HepG2 (cell line): ENCODE results near the gene TMEM39B. TPM values are rescaled to one million over a fixed set of nuclear protein-coding genes. Genes with fewer than 3 reads are reported as not detected.

ENCODE experiments used
- CEBPG ChIP-seq: IDR thresholded peaks from 2 replicates; pipeline ENCODE4 v1.6.1; 2016
- CREB3 ChIP-seq: sonication (generic); formaldehyde crosslinking; IDR thresholded peaks from 2 replicates; pipeline ENCODE4 v1.5.0; 2020; ENCODE audit warnings: missing genetic modification reagents
- HNF1B ChIP-seq: sonication (generic); formaldehyde crosslinking; IDR thresholded peaks from 2 replicates; pipeline ENCODE4 v1.5.1; 2020; ENCODE audit warnings: mild to moderate bottlenecking, moderate library complexity, missing genetic modification reagents
- IRF1 ChIP-seq: sonication (generic); formaldehyde crosslinking; IDR thresholded peaks from 2 replicates; pipeline ENCODE4 v1.4.0; 2020; ENCODE audit warnings: low read depth, mild to moderate bottlenecking, missing genetic modification reagents
- NFATC3 ChIP-seq: sonication (generic); formaldehyde crosslinking; IDR thresholded peaks from 2 replicates; pipeline ENCODE4 v1.5.1; 2020; ENCODE audit warnings: mild to moderate bottlenecking, missing genetic modification reagents
- NFYC ChIP-seq: IDR thresholded peaks from 2 replicates; pipeline ENCODE4 v1.6.1; 2016; ENCODE audit warnings: missing genetic modification reagents, missing compliant biosample characterization
- NR1H2 ChIP-seq: sonication (generic); formaldehyde crosslinking; IDR thresholded peaks from 2 replicates; pipeline ENCODE4 v1.8.1; 2022; ENCODE audit warnings: low read depth, missing genetic modification reagents, borderline replicate concordance
- PITX1 ChIP-seq: sonication (generic); formaldehyde crosslinking; IDR thresholded peaks from 2 replicates; pipeline ENCODE4 v1.5.1; 2020; ENCODE audit warnings: mild to moderate bottlenecking, missing genetic modification reagents
- POLR2AphosphoS5 ChIP-seq: IDR thresholded peaks from 2 replicates; pipeline ENCODE4 v1.6.1; 2012; ENCODE audit warnings: low read depth, low read length
- PRDM10 ChIP-seq: sonication (generic); formaldehyde crosslinking; IDR thresholded peaks from 2 replicates; pipeline ENCODE4 v1.4.0; 2020; ENCODE audit warnings: low read depth, missing genetic modification reagents
- ZBTB21 ChIP-seq: sonication (generic); formaldehyde crosslinking; IDR thresholded peaks from 2 replicates; pipeline ENCODE4 v1.4.0; 2020; ENCODE audit warnings: missing genetic modification reagents
- ZNF124 ChIP-seq: sonication (generic); formaldehyde crosslinking; IDR thresholded peaks from 2 replicates; pipeline ENCODE4 v1.4.0; 2020; ENCODE audit warnings: missing genetic modification reagents
- ZNF207 ChIP-seq: fragments of 450-650 bp; IDR thresholded peaks from 2 replicates; pipeline ENCODE4 v1.6.1; 2016; ENCODE audit warnings: antibody characterized with exemption, borderline replicate concordance
- ZNF354B ChIP-seq: sonication (generic); formaldehyde crosslinking; IDR thresholded peaks from 2 replicates; pipeline ENCODE4 v1.8.0; 2022; ENCODE audit warnings: mild to moderate bottlenecking, missing genetic modification reagents
- ZNF672 ChIP-seq: sonication (generic); formaldehyde crosslinking; IDR thresholded peaks from 2 replicates; pipeline ENCODE4 v1.8.1; 2022; ENCODE audit warnings: missing genetic modification reagents
- ZNF737 ChIP-seq: sonication (generic); formaldehyde crosslinking; IDR thresholded peaks from 2 replicates; pipeline ENCODE4 v1.5.0; 2020; ENCODE audit warnings: missing genetic modification reagents, mild to moderate bottlenecking, borderline replicate concordance
- ZNF761 ChIP-seq: sonication (generic); formaldehyde crosslinking; conservative IDR thresholded peaks from 2 replicates; pipeline ENCODE4 v1.4.0; 2020; ENCODE audit warnings: mild to moderate bottlenecking, missing genetic modification reagents
- ZNF777 ChIP-seq: sonication (generic); formaldehyde crosslinking; IDR thresholded peaks from 2 replicates; pipeline ENCODE4 v1.4.0; 2020; ENCODE audit warnings: missing genetic modification reagents
- ZNF850 ChIP-seq: sonication (generic); formaldehyde crosslinking; conservative IDR thresholded peaks from 2 replicates; pipeline ENCODE4 v1.9.0; 2021; ENCODE audit warnings: mild to moderate bottlenecking, missing genetic modification reagents
- ZNF883 ChIP-seq: sonication (generic); formaldehyde crosslinking; IDR thresholded peaks from 2 replicates; pipeline ENCODE4 v1.5.1; 2020; ENCODE audit warnings: mild to moderate bottlenecking, missing genetic modification reagents; ENCODE audit errors: not compliant biosample characterization
- ZZZ3 ChIP-seq: sonication (generic); formaldehyde crosslinking; IDR thresholded peaks from 2 replicates; pipeline ENCODE4 v1.4.0; 2020; ENCODE audit warnings: missing genetic modification reagents, mild to moderate bottlenecking, borderline replicate concordance
- polyA plus RNA-seq, 8 experiments: library from polyadenylated mRNA; depleted of rRNA in 3 of 8; stranded (reverse) in 7 of 8; unstranded in 1 of 8; fragments of >200 nt; fragmentation: Illumina TruSeq in 4 of 8; extraction: Trizol in 4 of 8; gene quantifications; 2 replicates each; pipeline versions ENCODE4 v1.2.1 to v1.2.3, GENCODE V29; 2011 to 2016; ENCODE audit warnings: low read depth in 4 of 8, missing spikeins in 1 of 8, mixed read lengths in 1 of 8; ENCODE audit not compliant: insufficient read depth in 1 of 8
- total RNA-seq, 5 experiments: library from RNA; depleted of rRNA; stranded (reverse); fragments of >200 nt; fragmentation: Illumina TruSeq; extraction: Trizol; gene quantifications; 2 replicates each; pipeline ENCODE4 v1.2.3, GENCODE V29; 2016; ENCODE audit warnings: low read depth in 1 of 5
- TF ChIP-seq, protein P1 (sequence below): sonication (generic); formaldehyde crosslinking; IDR thresholded peaks from 2 replicates; pipeline ENCODE4 v1.8.1; 2023; ENCODE audit warnings: missing genetic modification reagents, mild to moderate bottlenecking, borderline replicate concordance

Gene TMEM39B
- total and polyA plus RNA-seq, 2 of the 13 experiments (the other 11 are each of a cell fraction or from before 2014, with no cell fraction given) = 4.9 to 10.4 TPM

- peak; percentile 58; the same call in 1 of the 2 replicates for TF ChIP-seq ZNF850
- TF ChIP-seq ZNF354B (CRISPR knock-in tag) = no peak
- TF ChIP-seq ZNF777 = peak; percentile 37; the same call in 1 of the 2 replicates
- no peak for TF ChIP-seq CREB3 (CRISPR knock-in tag)
- TF ChIP-seq NR1H2 = no peak
- TF ChIP-seq ZNF761 (CRISPR knock-in tag) = no peak
- TF ChIP-seq NFATC3 (CRISPR knock-in tag) = no peak
- peak; percentile 50 for TF ChIP-seq NFYC
- TF ChIP-seq, protein P1, sequence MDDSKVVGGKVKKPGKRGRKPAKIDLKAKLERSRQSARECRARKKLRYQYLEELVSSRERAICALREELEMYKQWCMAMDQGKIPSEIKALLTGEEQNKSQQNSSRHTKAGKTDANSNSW = no peak; the same call in 1 of the 2 replicates
- TF ChIP-seq ZNF207 = no peak
- TF ChIP-seq ZBTB21 = no peak
- TF ChIP-seq ZZZ3 (CRISPR knock-in tag) = peak; percentile 49; the same call in 1 of the 2 replicates
- peak; percentile 77 for TF ChIP-seq ZNF883 (CRISPR knock-in tag)
- peak; percentile 13; the same call in 1 of the 2 replicates for TF ChIP-seq PITX1 (CRISPR knock-in tag)
- TF ChIP-seq ZNF737 (CRISPR knock-in tag) = no peak
- 0 out of 2 replicates have a peak, but pooled peaks have one; percentile 60 for TF ChIP-seq HNF1B (CRISPR knock-in tag)
- peak; percentile 19; the same call in 1 of the 2 replicates for TF ChIP-seq PRDM10 (CRISPR knock-in tag)
- TF ChIP-seq IRF1 (CRISPR knock-in tag) = no peak
- TF ChIP-seq ZNF124 = no peak; the same call in 1 of the 2 replicates
- peak; percentile 74 for TF ChIP-seq POLR2AphosphoS5
- TF ChIP-seq ZNF672 (CRISPR knock-in tag) = no peak
- peak; percentile 79 for TF ChIP-seq CEBPG (CRISPR knock-in tag)
Measured at GRCh38 chr1:32107742-32108661, 35.3 kb downstream of the TMEM39B start, which contains the start of gene KPNA6 (continued).
